K562 (cell line): Measurements from ENCODE around the gene MYH11. TPM values are rescaled to one million over a fixed set of nuclear protein-coding genes. Genes with fewer than 3 reads are reported as not detected.

ENCODE experiments used
- GTF2F1 ChIP-seq: IDR thresholded peaks from 2 replicates; pipeline ENCODE4 v1.6.1; 2011; ENCODE audit warnings: low read depth, low read length, improper control_type of control experiment
- HLTF ChIP-seq: fragments of 450-650 bp; IDR thresholded peaks from 2 replicates; pipeline ENCODE4 v1.6.1; 2016
- KAT7 ChIP-seq: sonication (generic); formaldehyde crosslinking; IDR thresholded peaks from 2 replicates; pipeline ENCODE4 v1.8.0; 2022; ENCODE audit warnings: missing genetic modification reagents, mild to moderate bottlenecking, borderline replicate concordance
- PHB ChIP-seq: fragments of 250-450 bp; sonication (Bioruptor Pico); IDR thresholded peaks from 2 replicates; pipeline ENCODE4 v1.5.0; 2021
- PTRF ChIP-seq: fragments of 450-650 bp; IDR thresholded peaks from 2 replicates; pipeline ENCODE4 v1.6.1; 2016; ENCODE audit warnings: mild to moderate bottlenecking, missing genetic modification characterization, missing compliant biosample characterization
- SAP30 ChIP-seq: fragments of 200-600 bp; sonication (generic); IDR thresholded peaks from 2 replicates; pipeline ENCODE4 v1.6.1; 2012; ENCODE audit warnings: borderline replicate concordance, low read depth, mild to moderate bottlenecking, moderate library complexity, low read length, control low read depth, inconsistent platforms; ENCODE audit not compliant: insufficient read depth, poor library complexity, severe bottlenecking
- ZC3H8 ChIP-seq: fragments of 450-650 bp; IDR thresholded peaks from 2 replicates; pipeline ENCODE4 v1.6.1; 2017
- polyA plus RNA-seq, 8 experiments: library from polyadenylated mRNA; depleted of rRNA in 4 of 8; stranded (reverse) in 5 of 8; unstranded in 3 of 8; fragments of >200 nt; fragmentation: Nextera tagmentation in 2 of 8; fragmentation: Illumina TruSeq in 1 of 8; extraction: Ambion mirVana in 2 of 8; extraction: Trizol in 1 of 8; gene quantifications; 2 replicates each; pipeline versions ENCODE4 v1.2.1 to v1.2.3, GENCODE V29; 2011 to 2014; ENCODE audit warnings: inconsistent platforms in 1 of 8, missing spikeins in 1 of 8
- total RNA-seq, 7 experiments: library from RNA; depleted of rRNA in 6 of 7; stranded (reverse); fragments of >200 nt in 6 of 7; fragmentation: Illumina TruSeq in 2 of 7; extraction: Trizol in 2 of 7; gene quantifications; 2 replicates each; pipeline versions ENCODE4 v1.2.1 to v1.2.3, GENCODE V29; 2011 to 2021; ENCODE audit warnings: low replicate concordance in 1 of 7
- TF ChIP-seq, protein P1 (sequence below): fragments of 200-400 bp; formaldehyde crosslinking; IDR thresholded peaks from 2 replicates; pipeline ENCODE4 v1.6.1; 2017; ENCODE audit warnings: mild to moderate bottlenecking, low read depth, low read length, moderate library complexity
- TF ChIP-seq, protein P2 (sequence below): IDR thresholded peaks from 2 replicates; pipeline ENCODE4 v1.6.1; 2011; ENCODE audit not compliant: insufficient read length; ENCODE audit errors: extremely low read depth
- TF ChIP-seq, protein P3 (sequence below): fragments of 200-600 bp; sonication (generic); IDR thresholded peaks from one replicate; pipeline ENCODE4 v1.6.1; 2012; ENCODE audit warnings: mild to moderate bottlenecking, low read depth, low read length, inconsistent platforms

MYH11 gene
- total and polyA plus RNA-seq, 9 of the 15 experiments (the other 6 are each of a cell fraction or from before 2014, with no cell fraction given) = 0.05 to 0.47 (median 0.08) TPM; not detected in 5

DNA sequence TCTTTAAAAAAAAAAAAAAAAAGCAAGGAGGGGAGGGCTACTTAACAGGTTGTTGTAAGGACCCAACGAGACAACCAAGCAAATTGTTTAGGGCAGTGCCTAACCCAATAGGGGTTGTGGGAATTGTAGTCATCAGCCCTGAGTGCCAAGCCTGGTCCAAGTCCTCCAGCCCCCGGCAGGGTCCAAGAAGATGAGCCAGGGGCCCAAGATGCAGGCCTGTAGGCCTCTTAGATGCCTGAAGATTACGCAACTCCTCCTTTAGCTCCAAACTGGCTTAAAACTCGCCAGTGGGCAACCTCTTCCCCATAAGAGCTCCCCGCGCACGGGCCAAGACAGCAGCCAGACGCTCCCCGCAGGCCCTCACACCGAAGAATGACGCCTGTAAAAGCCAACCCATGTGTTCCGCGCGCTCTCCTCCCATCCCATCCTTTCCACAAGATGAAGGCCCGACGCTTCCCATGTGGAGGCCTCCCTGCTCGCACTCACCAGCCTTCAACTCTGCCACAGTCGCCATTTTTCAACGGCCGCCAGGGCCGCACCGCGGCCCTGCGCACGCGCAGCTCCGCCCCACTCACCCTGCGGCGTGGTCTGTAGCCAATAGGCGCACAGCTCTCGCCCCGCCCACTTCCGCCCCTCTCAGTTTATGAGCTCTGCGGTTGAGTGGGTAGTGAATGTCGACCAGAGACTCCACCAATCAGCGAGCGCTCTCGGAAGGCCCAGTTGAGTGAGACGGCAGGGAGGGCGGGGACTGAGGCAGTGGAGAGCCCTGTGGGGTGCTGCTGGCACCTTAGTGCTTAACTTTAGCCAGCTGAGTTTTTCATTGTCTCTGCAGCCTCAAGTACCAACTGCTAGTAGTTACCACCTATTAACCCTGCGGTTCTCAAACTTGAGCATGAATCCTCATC lies 31.5 kb upstream of the MYH11 start, which contains the start of gene CEP20 (continued):
- TF ChIP-seq, protein P1, sequence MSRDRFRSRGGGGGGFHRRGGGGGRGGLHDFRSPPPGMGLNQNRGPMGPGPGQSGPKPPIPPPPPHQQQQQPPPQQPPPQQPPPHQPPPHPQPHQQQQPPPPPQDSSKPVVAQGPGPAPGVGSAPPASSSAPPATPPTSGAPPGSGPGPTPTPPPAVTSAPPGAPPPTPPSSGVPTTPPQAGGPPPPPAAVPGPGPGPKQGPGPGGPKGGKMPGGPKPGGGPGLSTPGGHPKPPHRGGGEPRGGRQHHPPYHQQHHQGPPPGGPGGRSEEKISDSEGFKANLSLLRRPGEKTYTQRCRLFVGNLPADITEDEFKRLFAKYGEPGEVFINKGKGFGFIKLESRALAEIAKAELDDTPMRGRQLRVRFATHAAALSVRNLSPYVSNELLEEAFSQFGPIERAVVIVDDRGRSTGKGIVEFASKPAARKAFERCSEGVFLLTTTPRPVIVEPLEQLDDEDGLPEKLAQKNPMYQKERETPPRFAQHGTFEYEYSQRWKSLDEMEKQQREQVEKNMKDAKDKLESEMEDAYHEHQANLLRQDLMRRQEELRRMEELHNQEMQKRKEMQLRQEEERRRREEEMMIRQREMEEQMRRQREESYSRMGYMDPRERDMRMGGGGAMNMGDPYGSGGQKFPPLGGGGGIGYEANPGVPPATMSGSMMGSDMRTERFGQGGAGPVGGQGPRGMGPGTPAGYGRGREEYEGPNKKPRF = no peak
- TF ChIP-seq PTRF (tag) (no peak), ZC3H8 (no peak), HLTF (no peak), SAP30 (no peak), PHB (CRISPR knock-in tag) (no peak), KAT7 (CRISPR knock-in tag) (0 out of 2 replicates have a peak, but pooled peaks have one; percentile 27), GTF2F1 (0 out of 2 replicates have a peak, but pooled peaks have one; percentile 51)
- TF ChIP-seq, protein P2, sequence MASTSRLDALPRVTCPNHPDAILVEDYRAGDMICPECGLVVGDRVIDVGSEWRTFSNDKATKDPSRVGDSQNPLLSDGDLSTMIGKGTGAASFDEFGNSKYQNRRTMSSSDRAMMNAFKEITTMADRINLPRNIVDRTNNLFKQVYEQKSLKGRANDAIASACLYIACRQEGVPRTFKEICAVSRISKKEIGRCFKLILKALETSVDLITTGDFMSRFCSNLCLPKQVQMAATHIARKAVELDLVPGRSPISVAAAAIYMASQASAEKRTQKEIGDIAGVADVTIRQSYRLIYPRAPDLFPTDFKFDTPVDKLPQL = no peak
- TF ChIP-seq, protein P3, sequence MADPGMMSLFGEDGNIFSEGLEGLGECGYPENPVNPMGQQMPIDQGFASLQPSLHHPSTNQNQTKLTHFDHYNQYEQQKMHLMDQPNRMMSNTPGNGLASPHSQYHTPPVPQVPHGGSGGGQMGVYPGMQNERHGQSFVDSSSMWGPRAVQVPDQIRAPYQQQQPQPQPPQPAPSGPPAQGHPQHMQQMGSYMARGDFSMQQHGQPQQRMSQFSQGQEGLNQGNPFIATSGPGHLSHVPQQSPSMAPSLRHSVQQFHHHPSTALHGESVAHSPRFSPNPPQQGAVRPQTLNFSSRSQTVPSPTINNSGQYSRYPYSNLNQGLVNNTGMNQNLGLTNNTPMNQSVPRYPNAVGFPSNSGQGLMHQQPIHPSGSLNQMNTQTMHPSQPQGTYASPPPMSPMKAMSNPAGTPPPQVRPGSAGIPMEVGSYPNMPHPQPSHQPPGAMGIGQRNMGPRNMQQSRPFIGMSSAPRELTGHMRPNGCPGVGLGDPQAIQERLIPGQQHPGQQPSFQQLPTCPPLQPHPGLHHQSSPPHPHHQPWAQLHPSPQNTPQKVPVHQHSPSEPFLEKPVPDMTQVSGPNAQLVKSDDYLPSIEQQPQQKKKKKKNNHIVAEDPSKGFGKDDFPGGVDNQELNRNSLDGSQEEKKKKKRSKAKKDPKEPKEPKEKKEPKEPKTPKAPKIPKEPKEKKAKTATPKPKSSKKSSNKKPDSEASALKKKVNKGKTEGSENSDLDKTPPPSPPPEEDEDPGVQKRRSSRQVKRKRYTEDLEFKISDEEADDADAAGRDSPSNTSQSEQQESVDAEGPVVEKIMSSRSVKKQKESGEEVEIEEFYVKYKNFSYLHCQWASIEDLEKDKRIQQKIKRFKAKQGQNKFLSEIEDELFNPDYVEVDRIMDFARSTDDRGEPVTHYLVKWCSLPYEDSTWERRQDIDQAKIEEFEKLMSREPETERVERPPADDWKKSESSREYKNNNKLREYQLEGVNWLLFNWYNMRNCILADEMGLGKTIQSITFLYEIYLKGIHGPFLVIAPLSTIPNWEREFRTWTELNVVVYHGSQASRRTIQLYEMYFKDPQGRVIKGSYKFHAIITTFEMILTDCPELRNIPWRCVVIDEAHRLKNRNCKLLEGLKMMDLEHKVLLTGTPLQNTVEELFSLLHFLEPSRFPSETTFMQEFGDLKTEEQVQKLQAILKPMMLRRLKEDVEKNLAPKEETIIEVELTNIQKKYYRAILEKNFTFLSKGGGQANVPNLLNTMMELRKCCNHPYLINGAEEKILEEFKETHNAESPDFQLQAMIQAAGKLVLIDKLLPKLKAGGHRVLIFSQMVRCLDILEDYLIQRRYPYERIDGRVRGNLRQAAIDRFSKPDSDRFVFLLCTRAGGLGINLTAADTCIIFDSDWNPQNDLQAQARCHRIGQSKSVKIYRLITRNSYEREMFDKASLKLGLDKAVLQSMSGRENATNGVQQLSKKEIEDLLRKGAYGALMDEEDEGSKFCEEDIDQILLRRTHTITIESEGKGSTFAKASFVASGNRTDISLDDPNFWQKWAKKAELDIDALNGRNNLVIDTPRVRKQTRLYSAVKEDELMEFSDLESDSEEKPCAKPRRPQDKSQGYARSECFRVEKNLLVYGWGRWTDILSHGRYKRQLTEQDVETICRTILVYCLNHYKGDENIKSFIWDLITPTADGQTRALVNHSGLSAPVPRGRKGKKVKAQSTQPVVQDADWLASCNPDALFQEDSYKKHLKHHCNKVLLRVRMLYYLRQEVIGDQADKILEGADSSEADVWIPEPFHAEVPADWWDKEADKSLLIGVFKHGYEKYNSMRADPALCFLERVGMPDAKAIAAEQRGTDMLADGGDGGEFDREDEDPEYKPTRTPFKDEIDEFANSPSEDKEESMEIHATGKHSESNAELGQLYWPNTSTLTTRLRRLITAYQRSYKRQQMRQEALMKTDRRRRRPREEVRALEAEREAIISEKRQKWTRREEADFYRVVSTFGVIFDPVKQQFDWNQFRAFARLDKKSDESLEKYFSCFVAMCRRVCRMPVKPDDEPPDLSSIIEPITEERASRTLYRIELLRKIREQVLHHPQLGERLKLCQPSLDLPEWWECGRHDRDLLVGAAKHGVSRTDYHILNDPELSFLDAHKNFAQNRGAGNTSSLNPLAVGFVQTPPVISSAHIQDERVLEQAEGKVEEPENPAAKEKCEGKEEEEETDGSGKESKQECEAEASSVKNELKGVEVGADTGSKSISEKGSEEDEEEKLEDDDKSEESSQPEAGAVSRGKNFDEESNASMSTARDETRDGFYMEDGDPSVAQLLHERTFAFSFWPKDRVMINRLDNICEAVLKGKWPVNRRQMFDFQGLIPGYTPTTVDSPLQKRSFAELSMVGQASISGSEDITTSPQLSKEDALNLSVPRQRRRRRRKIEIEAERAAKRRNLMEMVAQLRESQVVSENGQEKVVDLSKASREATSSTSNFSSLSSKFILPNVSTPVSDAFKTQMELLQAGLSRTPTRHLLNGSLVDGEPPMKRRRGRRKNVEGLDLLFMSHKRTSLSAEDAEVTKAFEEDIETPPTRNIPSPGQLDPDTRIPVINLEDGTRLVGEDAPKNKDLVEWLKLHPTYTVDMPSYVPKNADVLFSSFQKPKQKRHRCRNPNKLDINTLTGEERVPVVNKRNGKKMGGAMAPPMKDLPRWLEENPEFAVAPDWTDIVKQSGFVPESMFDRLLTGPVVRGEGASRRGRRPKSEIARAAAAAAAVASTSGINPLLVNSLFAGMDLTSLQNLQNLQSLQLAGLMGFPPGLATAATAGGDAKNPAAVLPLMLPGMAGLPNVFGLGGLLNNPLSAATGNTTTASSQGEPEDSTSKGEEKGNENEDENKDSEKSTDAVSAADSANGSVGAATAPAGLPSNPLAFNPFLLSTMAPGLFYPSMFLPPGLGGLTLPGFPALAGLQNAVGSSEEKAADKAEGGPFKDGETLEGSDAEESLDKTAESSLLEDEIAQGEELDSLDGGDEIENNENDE = no peak
